IMR-90 (cell line): ENCODE data around the gene ZYX. TPM values are rescaled to one million over a fixed set of nuclear protein-coding genes. Genes with fewer than 3 reads are reported as not detected.

ENCODE experiments used
- ATAC-seq: fragments of 200-7000 bp; cut with Tn5 transposase; 2 replicates; pipeline ENCODE4 v1.9.1; 2020; ENCODE audit warnings: low read depth, mild to moderate bottlenecking, moderate library complexity
- BruUV-seq: library from RNA; stranded (reverse); fragments of 400-500 nt; replicated peaks from 2 replicates; lab custom pipeline; 2021; lab: Mats Ljungman, UMichigan
- CTCF ChIA-PET: fragments of 300-600 bp; formaldehyde crosslinking; extraction: SDS; loops from one replicate; lab custom pipeline; 2021; ENCODE audit warnings: antibody characterized with exemption; lab: Yijun Ruan, JAX
- POLR2A ChIA-PET: fragments of 300-600 bp; sonication (Branson Sonifier 250); formaldehyde crosslinking; loops from one replicate; lab custom pipeline; 2022; ENCODE audit warnings: antibody characterized with exemption; ENCODE audit not compliant: unreplicated experiment; lab: Charles Lee
- DNase-seq: peaks from one replicate; pipeline ENCODE4 v3.0.0; 2013
- H2AFZ ChIP-seq: replicated peaks from 2 replicates; pipeline ENCODE3; 2013; ENCODE audit warnings: low read length, mild to moderate bottlenecking; ENCODE audit not compliant: poor library complexity
- H2AK5ac ChIP-seq: 2 replicates; pipeline ENCODE4 v1.6.1; 2013; ENCODE audit warnings: low read depth, low read length, inconsistent platforms
- H2AK9ac ChIP-seq: replicated peaks from 2 replicates; pipeline ENCODE3; 2013; ENCODE audit warnings: mild to moderate bottlenecking, low read depth, low read length, moderate library complexity; ENCODE audit not compliant: poor library complexity
- H2BK120ac ChIP-seq: 2 replicates; pipeline ENCODE4 v1.6.1; 2013; ENCODE audit warnings: low read depth, low read length, inconsistent platforms
- H2BK15ac ChIP-seq: 3 replicates; pipeline ENCODE4 v1.6.1; 2013; ENCODE audit warnings: low read depth, low read length, inconsistent platforms
- H2BK20ac ChIP-seq: 2 replicates; pipeline ENCODE4 v1.6.1; 2013; ENCODE audit warnings: low read depth, mild to moderate bottlenecking, inconsistent platforms, low read length, moderate library complexity
- H2BK5ac ChIP-seq: 2 replicates; pipeline ENCODE4 v1.6.1; 2013; ENCODE audit warnings: mild to moderate bottlenecking, low read depth, low read length, inconsistent platforms; ENCODE audit not compliant: poor library complexity, severe bottlenecking
- H3K14ac ChIP-seq: replicated peaks from 2 replicates; pipeline ENCODE4 v1.6.1; 2013; ENCODE audit warnings: low read depth, low read length, inconsistent platforms
- H3K18ac ChIP-seq: 2 replicates; pipeline ENCODE4 v1.6.1; 2013; ENCODE audit warnings: low read depth, low read length, control low read depth
- H3K23ac ChIP-seq: 2 replicates; pipeline ENCODE4 v1.6.1; 2013; ENCODE audit warnings: low read depth, low read length, inconsistent platforms
- H3K27ac ChIP-seq: 2 replicates; pipeline ENCODE4 v1.5.1; 2013; ENCODE audit warnings: mild to moderate bottlenecking, control low read depth, low read length; ENCODE audit not compliant: insufficient read depth
- H3K27me3 ChIP-seq: 2 replicates; pipeline ENCODE4 v1.6.1; 2013; ENCODE audit warnings: low read length; ENCODE audit not compliant: control insufficient read depth, insufficient read depth
- H3K36me3 ChIP-seq: 2 replicates; pipeline ENCODE4 v1.6.1; 2013; ENCODE audit warnings: low read length, mixed read lengths; ENCODE audit not compliant: control insufficient read depth, insufficient read depth
- H3K4ac ChIP-seq: 2 replicates; pipeline ENCODE4 v1.6.1; 2013; ENCODE audit warnings: low read depth, low read length, inconsistent platforms
- H3K4me1 ChIP-seq: 2 replicates; pipeline ENCODE4 v1.6.1; 2013; ENCODE audit warnings: low read length, mixed read lengths; ENCODE audit not compliant: control insufficient read depth, insufficient read depth
- H3K4me2 ChIP-seq: 2 replicates; pipeline ENCODE4 v1.6.1; 2013; ENCODE audit warnings: low read depth, mild to moderate bottlenecking, control low read depth, low read length, moderate library complexity
- H3K4me3 ChIP-seq: 2 replicates; pipeline ENCODE4 v1.5.1; 2013; ENCODE audit warnings: low read depth, mild to moderate bottlenecking, control low read depth, low read length, moderate library complexity; ENCODE audit not compliant: insufficient read depth
- H3K56ac ChIP-seq: 2 replicates; pipeline ENCODE4 v1.6.1; 2013; ENCODE audit warnings: low read length, inconsistent platforms; ENCODE audit not compliant: insufficient read depth; ENCODE audit errors: extremely low read depth
- H3K79me1 ChIP-seq, 2 experiments: 2 replicates each; pipeline ENCODE4 v1.6.1; 2013; ENCODE audit warnings: low read length in 2 of 2, inconsistent platforms in 1 of 2, low read depth in 1 of 2
- H3K9ac ChIP-seq: 2 replicates; pipeline ENCODE4 v1.6.1; 2013; ENCODE audit warnings: low read depth, low read length, control low read depth
- H3K9me1 ChIP-seq: 2 replicates; pipeline ENCODE4 v1.6.1; 2013; ENCODE audit warnings: low read length, inconsistent platforms; ENCODE audit not compliant: insufficient read depth
- H3K9me3 ChIP-seq: 2 replicates; pipeline ENCODE4 v1.6.1; 2013; ENCODE audit warnings: low read length; ENCODE audit not compliant: control insufficient read depth, insufficient read depth
- H4K20me1 ChIP-seq: 2 replicates; pipeline ENCODE4 v1.6.1; 2013; ENCODE audit warnings: low read length, inconsistent platforms; ENCODE audit not compliant: insufficient read depth
- H4K5ac ChIP-seq: 2 replicates; pipeline ENCODE4 v1.6.1; 2013; ENCODE audit warnings: mild to moderate bottlenecking, low read depth, low read length, control low read depth
- H4K8ac ChIP-seq, 2 experiments: 2 replicates each; pipeline ENCODE4 v1.6.1; 2013; ENCODE audit warnings: low read depth in 2 of 2, low read length in 2 of 2, control low read depth in 1 of 2, inconsistent platforms in 1 of 2
- H4K91ac ChIP-seq: 2 replicates; pipeline ENCODE4 v1.6.1; 2013; ENCODE audit warnings: low read depth, low read length, inconsistent platforms; ENCODE audit not compliant: insufficient read depth
- NFE2L2 ChIP-seq: fragments of 150-350 bp; IDR thresholded peaks from 2 replicates; pipeline ENCODE4 v1.6.1; 2016; ENCODE audit warnings: low read depth, mild to moderate bottlenecking, low read length
- WGBS, 2 experiments: methylation state at CpG; one replicate each; pipeline versions ENCODE4 v1.1.5 to v1.1.7; 2013; ENCODE audit warnings: missing lambda C conversion rate in 2 of 2; ENCODE audit not compliant: insufficient read length in 1 of 2; ENCODE audit errors: extremely low coverage in 2 of 2; 5-methylcytosine and 5-hydroxymethylcytosine counted together
- dilution Hi-C: fragments of 300-500 bp; cut with HindIII; formaldehyde crosslinking; loops from one replicate; pipeline ENCODE4 v1.14.3; 2018; ENCODE audit warnings: low sequenced_read_pairs; ENCODE audit not compliant: unreplicated experiment
- in situ Hi-C: fragments of 300-500 bp; cut with MboI; formaldehyde crosslinking; loops from 3 replicates; pipeline ENCODE4 v1.14.3; 2019; ENCODE audit warnings: low sequenced_read_pairs, inconsistent platforms, mixed read lengths
- intact Hi-C: fragments of 100-400 bp; cut with micrococcal nuclease; formaldehyde crosslinking; loops from 2 replicates; pipeline ENCODE4 v1.10.0; 2022
- polyA plus RNA-seq, 3 experiments: library from polyadenylated mRNA; depleted of rRNA; stranded (reverse); fragments of >200 nt; gene quantifications; 2 replicates each; pipeline ENCODE4 v1.2.3, GENCODE V29; 2012; ENCODE audit warnings: low replicate concordance in 1 of 3
- total RNA-seq: library from RNA; depleted of rRNA; stranded (reverse); fragments of >200 nt; gene quantifications from 2 replicates; pipeline ENCODE4 v1.2.3, GENCODE V29; 2012
- TF ChIP-seq, protein P1 (sequence below): fragments of 150-350 bp; IDR thresholded peaks from 2 replicates; pipeline ENCODE4 v1.6.1; 2017; ENCODE audit warnings: mild to moderate bottlenecking, antibody characterized with exemption, low read length, low read depth

ZYX gene
- total and polyA plus RNA-seq, 2 of the 4 experiments (the other 2 are of a cell fraction), result 22.6 to 334 TPM

DNA sequence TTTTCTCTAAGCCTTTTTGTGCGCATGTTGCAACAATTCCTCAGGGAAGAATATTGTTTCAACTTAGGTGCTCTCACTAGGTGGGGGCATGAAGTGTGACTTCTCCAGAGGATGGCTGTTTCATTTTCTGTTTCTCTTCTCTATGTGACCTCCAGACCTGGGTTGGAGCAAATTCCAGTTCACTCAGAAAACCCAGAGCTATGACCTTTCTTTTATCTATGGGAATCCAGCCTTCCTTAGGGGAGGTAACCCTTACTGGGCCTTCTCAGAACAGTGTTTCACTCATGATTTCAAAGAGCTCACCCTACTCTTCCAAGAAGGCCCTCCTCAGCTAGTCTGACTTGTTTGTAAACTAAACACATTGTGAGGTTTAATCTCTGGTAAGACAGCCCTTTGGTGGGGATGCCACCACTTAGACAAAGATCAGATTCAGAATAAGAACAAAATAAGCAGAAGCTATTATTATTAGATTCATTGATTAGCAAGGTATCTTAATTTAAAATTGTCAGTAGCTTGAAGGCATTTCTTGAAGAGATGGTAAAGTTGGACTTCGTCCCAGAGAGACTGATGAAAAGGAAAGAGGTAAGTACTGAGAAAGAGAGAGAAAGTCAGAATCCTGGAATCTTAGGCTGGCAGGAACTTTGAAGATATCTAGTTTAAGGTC is 45.5 kb downstream of the ZYX start:
- ATAC-seq, result no peak
- Histone ChIP-seq H2AFZ (no peak overlapping the region), H3K56ac (no peak overlapping the region), H3K9me3 (no peaks in the 10 kb centered on the region), H3K27ac (no peak overlapping the region), H3K9ac (no peak overlapping the region), H2AK5ac (no peak overlapping the region), H2BK15ac (no peak overlapping the region), H4K5ac (no peak overlapping the region), H3K9me1 (no peaks in the 10 kb centered on the region), H3K4ac (no peak overlapping the region), H3K36me3 (no peaks in the 10 kb centered on the region), H3K4me2 (no peak overlapping the region), H3K79me1 (no peaks in the 10 kb centered on the region), H2BK120ac (no peak overlapping the region), H4K20me1 (no peaks in the 10 kb centered on the region), H2AK9ac (no peak overlapping the region), H4K8ac (no peak overlapping the region), H3K4me1 (peaks cover 6% of the 10 kb centered on the region), H3K4me3 (no peak overlapping the region), H3K14ac (no peak overlapping the region), H4K91ac (no peak overlapping the region), H3K23ac (no peak overlapping the region), H3K18ac (no peak overlapping the region), H2BK20ac (no peak overlapping the region), H3K27me3 (no peaks in the 10 kb centered on the region), H2BK5ac (no peak overlapping the region)
- in situ Hi-C loops (loop anchor here (25.0 kb wide), 1 partner anchor 414 kb away; no protein-coding TSS in a partner anchor), intact Hi-C loops (no loop called here), dilution Hi-C loops (no loop called here)
- TF ChIP-seq, protein P1, sequence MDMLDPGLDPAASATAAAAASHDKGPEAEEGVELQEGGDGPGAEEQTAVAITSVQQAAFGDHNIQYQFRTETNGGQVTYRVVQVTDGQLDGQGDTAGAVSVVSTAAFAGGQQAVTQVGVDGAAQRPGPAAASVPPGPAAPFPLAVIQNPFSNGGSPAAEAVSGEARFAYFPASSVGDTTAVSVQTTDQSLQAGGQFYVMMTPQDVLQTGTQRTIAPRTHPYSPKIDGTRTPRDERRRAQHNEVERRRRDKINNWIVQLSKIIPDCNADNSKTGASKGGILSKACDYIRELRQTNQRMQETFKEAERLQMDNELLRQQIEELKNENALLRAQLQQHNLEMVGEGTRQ, result no peak
- TF ChIP-seq NFE2L2, result no peak
- WGBS, 2 experiments, result 80% methylated on average over 1 of the region's 2 CpGs; no CpG with 5 or more reads in 1 of the 2 experiments
- BruUV-seq, result no TSS peak
- ChIA-PET POLR2A (no interaction called here), CTCF (no interaction called here)
- no peak for DNase-seq
